ENCODE measurements around the gene DIP2C. TPM values are rescaled to one million over a fixed set of nuclear protein-coding genes. Genes with fewer than 3 reads are reported as not detected.

DIP2C gene
- total and polyA plus RNA-seq, 3 donors from 2014 or later, result 14.9 to 43.4 (median 30.1) TPM

GRCh38 chr10:672992-673391 lies 16.5 kb downstream of the DIP2C start:
- Histone ChIP-seq H3K4me1 (no peaks in the 10 kb centered on the region), H3K27ac (no peak overlapping the region), H3K36me3 (ENCODE audit: low read depth, missing control alignments) (no peaks in the 10 kb centered on the region), H3K27me3 (no peaks in the 10 kb centered on the region), H3K9me3 (no peaks in the 10 kb centered on the region), H3K4me3 (no peak overlapping the region)
- 78 to 80% methylated on average over 4 to 5 of the region's 5 CpGs for WGBS, 2 donors
- intact Hi-C loops (cut with DNase I; ENCODE audit: low total_unique reads), result no loop called here
- no peak for TF ChIP-seq POLR2A (IDR thresholded peaks at IDR 0.05)
- TF ChIP-seq, protein P1, sequence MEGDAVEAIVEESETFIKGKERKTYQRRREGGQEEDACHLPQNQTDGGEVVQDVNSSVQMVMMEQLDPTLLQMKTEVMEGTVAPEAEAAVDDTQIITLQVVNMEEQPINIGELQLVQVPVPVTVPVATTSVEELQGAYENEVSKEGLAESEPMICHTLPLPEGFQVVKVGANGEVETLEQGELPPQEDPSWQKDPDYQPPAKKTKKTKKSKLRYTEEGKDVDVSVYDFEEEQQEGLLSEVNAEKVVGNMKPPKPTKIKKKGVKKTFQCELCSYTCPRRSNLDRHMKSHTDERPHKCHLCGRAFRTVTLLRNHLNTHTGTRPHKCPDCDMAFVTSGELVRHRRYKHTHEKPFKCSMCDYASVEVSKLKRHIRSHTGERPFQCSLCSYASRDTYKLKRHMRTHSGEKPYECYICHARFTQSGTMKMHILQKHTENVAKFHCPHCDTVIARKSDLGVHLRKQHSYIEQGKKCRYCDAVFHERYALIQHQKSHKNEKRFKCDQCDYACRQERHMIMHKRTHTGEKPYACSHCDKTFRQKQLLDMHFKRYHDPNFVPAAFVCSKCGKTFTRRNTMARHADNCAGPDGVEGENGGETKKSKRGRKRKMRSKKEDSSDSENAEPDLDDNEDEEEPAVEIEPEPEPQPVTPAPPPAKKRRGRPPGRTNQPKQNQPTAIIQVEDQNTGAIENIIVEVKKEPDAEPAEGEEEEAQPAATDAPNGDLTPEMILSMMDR (IDR thresholded peaks at IDR 0.05), result no peak
- DNase-seq, result no peak

- no peak for DNase-seq
- Histone ChIP-seq H3K27me3 (no peaks in the 10 kb centered on the region), H3K9me3 (no peaks in the 10 kb centered on the region), H3K4me1 (no peaks in the 10 kb centered on the region), H3K27ac (no peak overlapping the region), H3K4me3 (peak overlapping the region; percentile 19 to 47), H3K36me3 (ENCODE audit: low read depth, missing control alignments) (no peaks in the 10 kb centered on the region)
- no peak for TF ChIP-seq POLR2A (IDR thresholded peaks at IDR 0.05)
- TF ChIP-seq, protein P1 (IDR thresholded peaks at IDR 0.05), result no peak
- intact Hi-C loops (cut with DNase I; ENCODE audit: low total_unique reads), result no loop called here
- 66 to 81% methylated on average over 24 of the region's 24 CpGs for WGBS, 2 donors
Measured at GRCh38 chr10:672203-672602, 17.3 kb downstream of the DIP2C start.

- Histone ChIP-seq H3K4me3 (peak overlapping the region; percentile 36 to 47), H3K4me1 (peaks cover 7% of the 10 kb centered on the region), H3K36me3 (ENCODE audit: low read depth, missing control alignments) (no peaks in the 10 kb centered on the region), H3K27ac (no peak overlapping the region), H3K27me3 (no peaks in the 10 kb centered on the region), H3K9me3 (no peaks in the 10 kb centered on the region)
- WGBS, 2 donors, result 47 to 78% methylated on average over 21 to 26 of the region's 26 CpGs
- DNase-seq, result no peak
- no peak for TF ChIP-seq POLR2A (IDR thresholded peaks at IDR 0.05)
- TF ChIP-seq, protein P1 (IDR thresholded peaks at IDR 0.05), result no peak
- intact Hi-C loops (cut with DNase I; ENCODE audit: low total_unique reads), result no loop called here
Measured at GRCh38 chr10:670990-671389, 18.5 kb downstream of the DIP2C start.

DNA sequence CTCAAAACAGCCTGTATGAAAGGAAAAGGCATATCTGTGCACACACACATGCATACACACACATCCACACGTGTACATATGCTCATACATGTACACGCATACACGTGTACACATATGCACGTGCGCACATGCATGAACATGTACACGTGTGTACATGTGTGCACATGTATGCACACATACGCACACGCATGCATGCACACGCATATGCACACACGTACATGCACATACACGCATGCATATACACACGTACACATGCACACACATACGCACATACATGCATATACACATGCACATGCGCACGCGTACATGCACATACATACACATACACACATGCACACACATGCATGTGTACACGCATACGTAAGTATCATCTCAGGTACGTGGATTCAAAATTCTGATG lies 19.4 kb downstream of the DIP2C start:
- Histone ChIP-seq H3K4me3 (no peak overlapping the region), H3K4me1 (peaks cover 9% of the 10 kb centered on the region), H3K27ac (no peak overlapping the region), H3K36me3 (ENCODE audit: low read depth, missing control alignments) (no peaks in the 10 kb centered on the region), H3K27me3 (no peaks in the 10 kb centered on the region), H3K9me3 (no peaks in the 10 kb centered on the region)
- no peak for DNase-seq
- no peak for TF ChIP-seq POLR2A (IDR thresholded peaks at IDR 0.05)
- TF ChIP-seq, protein P1 (IDR thresholded peaks at IDR 0.05), result no peak
- intact Hi-C loops (cut with DNase I; ENCODE audit: low total_unique reads), result no loop called here
- 78 to 79% methylated on average over 19 of the region's 19 CpGs for WGBS, 2 donors

GRCh38 chr10:668786-669485 lies 20.5 kb downstream of the DIP2C start:
- no peak for DNase-seq
- Histone ChIP-seq H3K4me3 (no peak overlapping the region), H3K27ac (no peak overlapping the region), H3K9me3 (no peaks in the 10 kb centered on the region), H3K36me3 (ENCODE audit: low read depth, missing control alignments) (no peaks in the 10 kb centered on the region), H3K27me3 (no peaks in the 10 kb centered on the region), H3K4me1 (peaks cover 12% of the 10 kb centered on the region)
- intact Hi-C loops (cut with DNase I; ENCODE audit: low total_unique reads), result no loop called here
- WGBS, 2 donors, result 60 to 74% methylated on average over 17 of the region's 17 CpGs
- TF ChIP-seq, protein P1 (IDR thresholded peaks at IDR 0.05), result no peak
- TF ChIP-seq POLR2A (IDR thresholded peaks at IDR 0.05), result no peak

Data from testis (tissue), 3 donors.